Vagina (tissue), 2 donors: ENCODE results near the gene RASSF8. TPM values are rescaled to one million over a fixed set of nuclear protein-coding genes. Genes with fewer than 3 reads are reported as not detected.

Experiments used
- DNase-seq, 2 donors: peaks; one replicate each; pipeline ENCODE4 v3.0.0-alpha.2; 2017; ENCODE audit errors: extremely low spot score in 2 of 2
- H3K27ac ChIP-seq: fragments of 200-600 bp; sonication (generic); one replicate; pipeline ENCODE4 v1.5.1; 2019
- H3K27me3 ChIP-seq: fragments of 200-600 bp; sonication (generic); one replicate; pipeline ENCODE4 v1.5.1; 2019
- H3K36me3 ChIP-seq, 2 donors: fragments of 200-600 bp; sonication (generic); one replicate each; pipeline ENCODE4 v1.5.1; 2017 to 2019
- H3K4me1 ChIP-seq: fragments of 200-600 bp; sonication (generic); one replicate; pipeline ENCODE4 v1.5.1; 2019
- H3K4me3 ChIP-seq, 2 donors: fragments of 200-600 bp; sonication (generic); 1 replicate in 1 of 2; 2 replicates in 1 of 2; pipeline ENCODE4 v1.5.1; 2016 to 2019
- H3K9me3 ChIP-seq: fragments of 200-600 bp; sonication (generic); one replicate; pipeline ENCODE4 v1.5.1; 2019
- CTCF ChIP-seq, 3 experiments: fragments of 450-650 bp in 2 of 3; fragments of 200-600 bp in 1 of 3; sonication (generic) in 1 of 3; IDR thresholded peaks; one replicate each; pipeline ENCODE4 v1.5.1; 2017 to 2019; ENCODE audit warnings: antibody characterized with exemption in 3 of 3, mild to moderate bottlenecking in 2 of 3, moderate library complexity in 2 of 3
- POLR2A ChIP-seq, 2 donors: fragments of 450-650 bp; IDR thresholded peaks; one replicate each; pipeline ENCODE4 v1.6.1; 2017; ENCODE audit warnings: antibody characterized with exemption in 2 of 2, mild to moderate bottlenecking in 2 of 2, moderate library complexity in 2 of 2
- POLR2AphosphoS5 ChIP-seq, 2 donors: sonication (generic); formaldehyde crosslinking; IDR thresholded peaks; one replicate each; pipeline ENCODE4 v1.9.0; 2017; ENCODE audit warnings: antibody characterized with exemption in 2 of 2, mild to moderate bottlenecking in 2 of 2, low read depth in 1 of 2; ENCODE audit not compliant: insufficient read depth in 1 of 2
- intact Hi-C: fragments of 100-400 bp; cut with DNase I; formaldehyde crosslinking; loops from one replicate; pipeline ENCODE4 v1.15.1; 2023
- total RNA-seq: library from RNA; depleted of rRNA; stranded (reverse); fragments of >200 nt; gene quantifications from one replicate; pipeline ENCODE4 v1.2.3, GENCODE V29; 2016

Gene RASSF8
- total RNA-seq, 1 donor from 2014 or later, result 68.5 TPM

GRCh38 chr12:26122061-26122680, 163.7 kb downstream of the RASSF8 start:
- Histone ChIP-seq H3K27ac (peak overlapping the region; percentile 94), H3K4me3 (peak overlapping the region; percentile 70 to 72), H3K36me3 (no peaks in the 10 kb centered on the region), H3K4me1 (peaks cover 21% of the 10 kb centered on the region), H3K27me3 (no peaks in the 10 kb centered on the region), H3K9me3 (no peaks in the 10 kb centered on the region)
- no peak for TF ChIP-seq POLR2AphosphoS5 (IDR thresholded peaks at IDR 0.05; ENCODE audit: insufficient read depth in 1 of 2, low read depth in 1 of 2)
- no peak for TF ChIP-seq CTCF (IDR thresholded peaks at IDR 0.05)
- TF ChIP-seq POLR2A (IDR thresholded peaks at IDR 0.05), result no peak
- intact Hi-C loops, result loop anchor here (10.0 kb wide), 1 partner anchor 163 kb away; no protein-coding TSS in a partner anchor
- no peak for DNase-seq

- TF ChIP-seq POLR2A (IDR thresholded peaks at IDR 0.05), result peak in 1 of 2 donors; percentile 30
- peak; percentile 51 to 72 for TF ChIP-seq POLR2AphosphoS5 (IDR thresholded peaks at IDR 0.05; ENCODE audit: insufficient read depth in 1 of 2, low read depth in 1 of 2)
- peak in 1 of 3 experiments; percentile 13 for TF ChIP-seq CTCF (IDR thresholded peaks at IDR 0.05)
- Histone ChIP-seq H3K36me3 (no peaks in the 10 kb centered on the region), H3K4me1 (peaks cover 25% of the 10 kb centered on the region), H3K27me3 (no peaks in the 10 kb centered on the region), H3K9me3 (no peaks in the 10 kb centered on the region), H3K27ac (peak overlapping the region; percentile 94), H3K4me3 (peak overlapping the region; percentile 70 to 72)
- intact Hi-C loops, result loop anchor here (10.0 kb wide), 1 partner anchor 162 kb away; no protein-coding TSS in a partner anchor
- DNase-seq, result no peak
Measured at GRCh38 chr12:26122681-26123481, 164.4 kb downstream of the RASSF8 start.

GRCh38 chr12:26123482-26123980, 165.0 kb downstream of the RASSF8 start:
- intact Hi-C loops, result loop anchor here (10.0 kb wide), 1 partner anchor 161 kb away; no protein-coding TSS in a partner anchor
- no peak for DNase-seq
- peak overlapping the region; percentile 94 for H3K27ac ChIP-seq
- peaks cover 29% of the 10 kb centered on the region for H3K4me1 ChIP-seq
- TF ChIP-seq POLR2A (IDR thresholded peaks at IDR 0.05), result no peak
- TF ChIP-seq POLR2AphosphoS5 (IDR thresholded peaks at IDR 0.05; ENCODE audit: insufficient read depth in 1 of 2, low read depth in 1 of 2), result peak in 1 of 2 donors; percentile 15
- no peak for TF ChIP-seq CTCF (IDR thresholded peaks at IDR 0.05)
- H3K9me3 ChIP-seq, result no peaks in the 10 kb centered on the region
- peak overlapping the region; percentile 70 to 72 for H3K4me3 ChIP-seq
- no peaks in the 10 kb centered on the region for H3K27me3 ChIP-seq
- no peaks in the 10 kb centered on the region for H3K36me3 ChIP-seq

GRCh38 chr12:26124446-26125399, 166.2 kb downstream of the RASSF8 start, which contains the start of gene BHLHE41:
Gene BHLHE41, minus strand, starts transcription at chr12:26125037. Its CDS starts 258 bp downstream, at chr12:26124779.
- Histone ChIP-seq H3K4me1 (peaks cover 29% of the 10 kb centered on the region), H3K36me3 (no peaks in the 10 kb centered on the region), H3K27me3 (no peaks in the 10 kb centered on the region), H3K9me3 (no peaks in the 10 kb centered on the region), H3K4me3 (peak within 1 kb of the TSS; percentile 70 to 72), H3K27ac (peak within 1 kb of the TSS; percentile 94)
- DNase-seq, result no peak
- intact Hi-C loops, result loop anchor here (5.0 to 10.0 kb wide), 2 partner anchors 73 to 160 kb away; partner anchors contain the start of gene SSPN
- peak in 1 of 2 donors; percentile 55 for TF ChIP-seq POLR2A (IDR thresholded peaks at IDR 0.05)
- TF ChIP-seq POLR2AphosphoS5 (IDR thresholded peaks at IDR 0.05; ENCODE audit: insufficient read depth in 1 of 2, low read depth in 1 of 2), result peak in 1 of 2 donors; percentile 77
- TF ChIP-seq CTCF (IDR thresholded peaks at IDR 0.05), result no peak
